SK-N-SH (cell line): ENCODE data around the gene SLCO2A1. TPM values are rescaled to one million over a fixed set of nuclear protein-coding genes. Genes with fewer than 3 reads are reported as not detected.

Experiments
- CTCF ChIA-PET: fragments of 300-600, 350-600 bp; formaldehyde crosslinking; extraction: SDS; loops from one replicate; lab custom pipeline; 2021; lab: Yijun Ruan, JAX
- POLR2A ChIA-PET: fragments of 350-600 bp; sonication (Branson Sonifier 250); formaldehyde crosslinking; extraction: SDS; loops from one replicate; lab custom pipeline; 2020; ENCODE audit warnings: antibody characterized with exemption, inconsistent platforms; lab: Yijun Ruan, JAX
- DNase-seq: peaks from one replicate; pipeline ENCODE4 v3.0.0; 2012
- H2AFZ ChIP-seq: fragments of 200-600 bp; sonication (generic); 2 replicates; pipeline ENCODE4 v1.8.1; 2016; ENCODE audit warnings: antibody characterized with exemption, mild to moderate bottlenecking, low read depth
- H3F3A ChIP-seq: fragments of 200-600 bp; sonication (generic); replicated peaks from 2 replicates; pipeline ENCODE3; 2016; ENCODE audit warnings: antibody characterized with exemption, mild to moderate bottlenecking; ENCODE audit not compliant: insufficient read depth
- H3K27ac ChIP-seq, 2 experiments: fragments of 200-500 bp in 1 of 2; fragments of 200-600 bp in 1 of 2; sonication (Bioruptor generic) in 1 of 2; sonication (generic), shearing (Covaris generic) in 1 of 2; 2 replicates each; pipeline versions ENCODE4 v1.5.1 to v1.6.1; 2014 to 2016; ENCODE audit warnings: low read depth in 2 of 2, inconsistent platforms in 1 of 2, low read length in 1 of 2, mild to moderate bottlenecking in 1 of 2, mixed read lengths in 1 of 2
- H3K27me3 ChIP-seq: fragments of 200-600 bp; sonication (generic), shearing (Covaris generic); 2 replicates; pipeline ENCODE4 v1.6.1; 2016; ENCODE audit warnings: mixed run types; ENCODE audit not compliant: insufficient read depth
- H3K36me3 ChIP-seq, 2 experiments: fragments of 200-500 bp in 1 of 2; fragments of 200-600 bp in 1 of 2; sonication (Bioruptor generic) in 1 of 2; sonication (generic) in 1 of 2; replicated peaks in 1 of 2; 2 replicates each; pipeline versions ENCODE3 to v1.5.1; 2014 to 2016; ENCODE audit warnings: low read length in 1 of 2, mild to moderate bottlenecking in 1 of 2; ENCODE audit not compliant: insufficient read depth in 2 of 2, control insufficient read depth in 1 of 2
- H3K4me1 ChIP-seq, 2 experiments: fragments of 200-500 bp in 1 of 2; fragments of 200-600 bp in 1 of 2; sonication (Bioruptor generic) in 1 of 2; sonication (generic), shearing (Covaris generic) in 1 of 2; 2 replicates each; pipeline versions ENCODE4 v1.5.1 to v1.6.1; 2014 to 2016; ENCODE audit warnings: low read depth in 1 of 2, low read length in 1 of 2, mixed run types in 1 of 2; ENCODE audit not compliant: insufficient read depth in 2 of 2, control insufficient read depth in 1 of 2
- H3K4me2 ChIP-seq: fragments of 200-600 bp; sonication (generic), shearing (Covaris generic); 2 replicates; pipeline ENCODE4 v1.6.1; 2017; ENCODE audit warnings: mixed run types
- H3K4me3 ChIP-seq, 2 experiments: fragments of 200-500 bp in 1 of 2; fragments of 200-600 bp in 1 of 2; sonication (Bioruptor generic) in 1 of 2; sonication (generic), shearing (Covaris generic) in 1 of 2; 2 replicates each; pipeline versions ENCODE4 v1.5.1 to v1.8.1; 2014 to 2016; ENCODE audit warnings: low read depth in 2 of 2, inconsistent platforms in 1 of 2, low read length in 1 of 2, mild to moderate bottlenecking in 1 of 2, mixed read lengths in 1 of 2, moderate library complexity in 1 of 2
- H3K79me2 ChIP-seq: fragments of 200-600 bp; sonication (generic); 2 replicates; pipeline ENCODE4 v1.8.1; 2017; ENCODE audit warnings: mild to moderate bottlenecking; ENCODE audit not compliant: insufficient read depth
- H3K9ac ChIP-seq: fragments of 200-600 bp; sonication (generic); 2 replicates; pipeline ENCODE4 v1.6.1; 2017; ENCODE audit warnings: mixed run types
- H3K9me2 ChIP-seq: fragments of 200-600 bp; sonication (generic); 2 replicates; pipeline ENCODE4 v1.6.1; 2017; ENCODE audit warnings: mixed run types
- H3K9me3 ChIP-seq: fragments of 200-600 bp; sonication (generic); 2 replicates; pipeline ENCODE4 v1.6.1; 2017; ENCODE audit warnings: mixed run types, mild to moderate bottlenecking, moderate library complexity
- H4K20me1 ChIP-seq: fragments of 200-600 bp; sonication (generic); 2 replicates; pipeline ENCODE4 v1.6.1; 2017; ENCODE audit warnings: mild to moderate bottlenecking, mixed run types; ENCODE audit not compliant: insufficient read depth
- ELF1 ChIP-seq: IDR thresholded peaks from 2 replicates; pipeline ENCODE4 v1.4.0; 2012
- EP300 ChIP-seq, 2 experiments: IDR thresholded peaks; 2 replicates each; pipeline versions ENCODE4 v1.4.0 to v1.6.1; 2012; ENCODE audit warnings: borderline replicate concordance in 1 of 2, low read depth in 1 of 2, low read length in 1 of 2
- EZH2phosphoT487 ChIP-seq: fragments of 200-600 bp; sonication (generic); IDR thresholded peaks from 2 replicates; pipeline ENCODE4 v1.6.1; 2017; ENCODE audit warnings: low read depth, mixed run types, mild to moderate bottlenecking, antibody characterized with exemption, moderate library complexity, borderline replicate concordance
- FOXJ3 ChIP-seq: sonication (generic); formaldehyde crosslinking; IDR thresholded peaks from 2 replicates; pipeline ENCODE4 v1.5.1; 2020; ENCODE audit warnings: mild to moderate bottlenecking, missing genetic modification reagents
- FOXM1 ChIP-seq: IDR thresholded peaks from 2 replicates; pipeline ENCODE4 v1.4.0; 2012; ENCODE audit warnings: low read depth, mild to moderate bottlenecking
- GABPA ChIP-seq: IDR thresholded peaks from 2 replicates; pipeline ENCODE4 v1.4.0; 2012; ENCODE audit warnings: low read depth, mild to moderate bottlenecking
- JUND ChIP-seq: IDR thresholded peaks from 2 replicates; pipeline ENCODE4 v1.4.0; 2012
- NRF1 ChIP-seq: IDR thresholded peaks from 2 replicates; pipeline ENCODE4 v1.6.1; 2012; ENCODE audit warnings: low read depth, mild to moderate bottlenecking, low read length
- RFX5 ChIP-seq: IDR thresholded peaks from 2 replicates; pipeline ENCODE4 v1.6.1; 2012; ENCODE audit warnings: mild to moderate bottlenecking, improper control_type of control experiment, low read length
- RXRA ChIP-seq: IDR thresholded peaks from 2 replicates; pipeline ENCODE4 v1.4.0; 2012; ENCODE audit warnings: low read depth, mild to moderate bottlenecking, borderline replicate concordance
- SIN3A ChIP-seq: IDR thresholded peaks from 2 replicates; pipeline ENCODE4 v1.6.1; 2012; ENCODE audit warnings: low read depth, mild to moderate bottlenecking, low read length, moderate library complexity, borderline replicate concordance
- TAF1 ChIP-seq: IDR thresholded peaks from 2 replicates; pipeline ENCODE4 v1.6.1; 2012; ENCODE audit warnings: low read depth, mild to moderate bottlenecking, low read length, moderate library complexity, borderline replicate concordance
- TCF12 ChIP-seq: IDR thresholded peaks from 2 replicates; pipeline ENCODE4 v1.4.0; 2012
- TEAD4 ChIP-seq: IDR thresholded peaks from 2 replicates; pipeline ENCODE4 v1.4.0; 2012; ENCODE audit warnings: mild to moderate bottlenecking, borderline replicate concordance; ENCODE audit not compliant: insufficient read depth
- YY1 ChIP-seq: IDR thresholded peaks from 2 replicates; pipeline ENCODE4 v1.4.0; 2012; ENCODE audit warnings: low read depth, mild to moderate bottlenecking
- WGBS: methylation state at CpG from one replicate; pipeline ENCODE4 v1.1.6; 2017; ENCODE audit warnings: low lambda C conversion rate; 5-methylcytosine and 5-hydroxymethylcytosine counted together
- polyA plus RNA-seq, 3 experiments: library from polyadenylated mRNA; depleted of rRNA; stranded (reverse); fragments of >200 nt; gene quantifications; 2 replicates each; pipeline ENCODE4 v1.2.3, GENCODE V29; 2012
- TF ChIP-seq, protein P1 (sequence below): fragments of 150-350 bp; IDR thresholded peaks from 2 replicates; pipeline ENCODE4 v1.6.1; 2017; ENCODE audit warnings: antibody characterized with exemption, low read length, low read depth, borderline replicate concordance
- TF ChIP-seq, protein P2 (sequence below): fragments of 200-600 bp; sonication (generic); IDR thresholded peaks from 2 replicates; pipeline ENCODE4 v1.6.1; 2017; ENCODE audit warnings: antibody characterized with exemption, mild to moderate bottlenecking, moderate library complexity

The SLCO2A1 gene
- polyA plus RNA-seq, 1 of the 3 experiments (the other 2 are of a cell fraction), result 9.3 TPM

- ChIA-PET POLR2A (no interaction called here), CTCF (no interaction called here)
- Histone ChIP-seq H3K4me3 (no peak overlapping the region), H3K4me2 (no peak overlapping the region), H3K36me3 (no peaks in the 10 kb centered on the region), H3K27me3 (no peaks in the 10 kb centered on the region; the same call in 1 of the 2 replicates), H3K79me2 (no peaks in the 10 kb centered on the region), H3K4me1 (peaks cover 0 to 12% of the 10 kb centered on the region in 2 experiments; a peak in 1 of 4 replicates), H3K9me2 (no peaks in the 10 kb centered on the region), H3K9me3 (no peaks in the 10 kb centered on the region), H3F3A (no peaks in the 10 kb centered on the region), H3K27ac (no peak overlapping the region), H4K20me1 (no peaks in the 10 kb centered on the region), H3K9ac (no peak overlapping the region), H2AFZ (no peak overlapping the region)
- WGBS, result 100% methylated on average over 2 of the region's 2 CpGs
- DNase-seq, result no peak
- no peak for TF ChIP-seq GABPA
- TF ChIP-seq RXRA, result no peak
- TF ChIP-seq, protein P1, sequence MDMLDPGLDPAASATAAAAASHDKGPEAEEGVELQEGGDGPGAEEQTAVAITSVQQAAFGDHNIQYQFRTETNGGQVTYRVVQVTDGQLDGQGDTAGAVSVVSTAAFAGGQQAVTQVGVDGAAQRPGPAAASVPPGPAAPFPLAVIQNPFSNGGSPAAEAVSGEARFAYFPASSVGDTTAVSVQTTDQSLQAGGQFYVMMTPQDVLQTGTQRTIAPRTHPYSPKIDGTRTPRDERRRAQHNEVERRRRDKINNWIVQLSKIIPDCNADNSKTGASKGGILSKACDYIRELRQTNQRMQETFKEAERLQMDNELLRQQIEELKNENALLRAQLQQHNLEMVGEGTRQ, result no peak
- no peak for TF ChIP-seq FOXJ3 (CRISPR knock-in tag)
- TF ChIP-seq RFX5, result no peak
- no peak for TF ChIP-seq TAF1
- no peak for TF ChIP-seq NRF1
- TF ChIP-seq TCF12, result no peak
- no peak for TF ChIP-seq TEAD4
- TF ChIP-seq, protein P2, sequence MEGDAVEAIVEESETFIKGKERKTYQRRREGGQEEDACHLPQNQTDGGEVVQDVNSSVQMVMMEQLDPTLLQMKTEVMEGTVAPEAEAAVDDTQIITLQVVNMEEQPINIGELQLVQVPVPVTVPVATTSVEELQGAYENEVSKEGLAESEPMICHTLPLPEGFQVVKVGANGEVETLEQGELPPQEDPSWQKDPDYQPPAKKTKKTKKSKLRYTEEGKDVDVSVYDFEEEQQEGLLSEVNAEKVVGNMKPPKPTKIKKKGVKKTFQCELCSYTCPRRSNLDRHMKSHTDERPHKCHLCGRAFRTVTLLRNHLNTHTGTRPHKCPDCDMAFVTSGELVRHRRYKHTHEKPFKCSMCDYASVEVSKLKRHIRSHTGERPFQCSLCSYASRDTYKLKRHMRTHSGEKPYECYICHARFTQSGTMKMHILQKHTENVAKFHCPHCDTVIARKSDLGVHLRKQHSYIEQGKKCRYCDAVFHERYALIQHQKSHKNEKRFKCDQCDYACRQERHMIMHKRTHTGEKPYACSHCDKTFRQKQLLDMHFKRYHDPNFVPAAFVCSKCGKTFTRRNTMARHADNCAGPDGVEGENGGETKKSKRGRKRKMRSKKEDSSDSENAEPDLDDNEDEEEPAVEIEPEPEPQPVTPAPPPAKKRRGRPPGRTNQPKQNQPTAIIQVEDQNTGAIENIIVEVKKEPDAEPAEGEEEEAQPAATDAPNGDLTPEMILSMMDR, result no peak
- TF ChIP-seq YY1, result no peak
- no peak for TF ChIP-seq FOXM1
- TF ChIP-seq EP300 (IDR thresholded peaks at IDR 0.05; ENCODE audit: borderline replicate concordance in 1 of 2, low read depth in 1 of 2, low read length in 1 of 2), result no peak
- no peak for TF ChIP-seq ELF1
- TF ChIP-seq EZH2phosphoT487, result no peak
- no peak for TF ChIP-seq SIN3A
- no peak for TF ChIP-seq JUND
These were observed 139.7 kb downstream of the SLCO2A1 start for GRCh38 chr3:133890037-133890436.
